Immature natural killer cell (primary cell): ENCODE data around the gene RFC2. TPM values are rescaled to one million over a fixed set of nuclear protein-coding genes. Genes with fewer than 3 reads are reported as not detected.

ENCODE experiments used
- DNase-seq, 3 donors: peaks; one replicate each; pipeline ENCODE4 v3.0.0; 2022; ENCODE audit warnings: mixed read lengths in 1 of 3
- H3K27ac Mint-ChIP-seq, 6 donors: one replicate each; pipeline ENCODE4 v1.8.0; 2020; ENCODE audit warnings: mixed read lengths in 6 of 6, mild to moderate bottlenecking in 5 of 6, inconsistent platforms in 4 of 6, moderate library complexity in 3 of 6
- H3K27me3 Mint-ChIP-seq, 3 donors: one replicate each; pipeline ENCODE4 v1.8.0; 2020 to 2021; ENCODE audit warnings: low read depth in 3 of 3, mild to moderate bottlenecking in 3 of 3, mixed read lengths in 3 of 3, moderate library complexity in 3 of 3, inconsistent platforms in 1 of 3
- H3K36me3 Mint-ChIP-seq, 3 donors: one replicate each; pipeline ENCODE4 v1.8.0; 2020; ENCODE audit warnings: mixed read lengths in 3 of 3, inconsistent platforms in 2 of 3, mild to moderate bottlenecking in 2 of 3
- H3K4me1 Mint-ChIP-seq, 2 donors: one replicate each; pipeline ENCODE4 v1.8.0; 2020; ENCODE audit warnings: inconsistent platforms in 2 of 2, mild to moderate bottlenecking in 2 of 2, mixed read lengths in 2 of 2, moderate library complexity in 1 of 2
- H3K4me3 Mint-ChIP-seq, 5 donors: one replicate each; pipeline ENCODE4 v1.8.0; 2020; ENCODE audit warnings: mild to moderate bottlenecking in 5 of 5, mixed read lengths in 5 of 5, inconsistent platforms in 3 of 5, moderate library complexity in 3 of 5
- H3K9me3 Mint-ChIP-seq, 6 donors: one replicate each; pipeline ENCODE4 v1.8.0; 2020; ENCODE audit warnings: mild to moderate bottlenecking in 6 of 6, mixed read lengths in 6 of 6, inconsistent platforms in 4 of 6, moderate library complexity in 3 of 6
- polyA plus RNA-seq, 3 donors: library from polyadenylated mRNA; unstranded; fragments of 300-500 nt; fragmentation: Illumina TruSeq; gene quantifications; one replicate each; pipeline ENCODE4 v1.2.3, GENCODE V29; 2021

The RFC2 gene
- polyA plus RNA-seq, 3 donors from 2014 or later: 48.1 to 79.5 (median 63.0) TPM

GRCh38 chr7:74181821-74182220 is 72.4 kb downstream of the RFC2 start:
- H3K27me3 Mint-ChIP-seq: peaks cover 2 to 7% (median 7%) of the 10 kb centered on the region in 3 donors
- H3K27ac Mint-ChIP-seq: peak overlapping the region in 1 of 6 donors; percentile 45
- H3K36me3 Mint-ChIP-seq: peaks cover 0 to 5% (median 0%) of the 10 kb centered on the region in 3 donors
- peak overlapping the region in 1 of 5 donors; percentile 13 for H3K4me3 Mint-ChIP-seq
- H3K4me1 Mint-ChIP-seq: peaks cover 86 to 100% of the 10 kb centered on the region in 2 donors
- no peaks in the 10 kb centered on the region for H3K9me3 Mint-ChIP-seq
- DNase-seq: no peak

Other genes starting within 250 kb of the RFC2 start
- not detected for gene ELN, start 226.2 kb downstream of the RFC2 start, polyA plus RNA-seq
- 10 to 100 TPM in 2 of 3 donors, 1 to 10 TPM in 1; 8.2 to 38.1 (median 18.8) TPM for gene LIMK1, start 170.6 kb downstream of the RFC2 start, polyA plus RNA-seq
- 100 to 1,000 TPM; 177 to 278 (median 246) TPM for gene EIF4H, start 80.0 kb downstream of the RFC2 start, polyA plus RNA-seq
- gene LAT2, start 44.4 kb downstream of the RFC2 start, polyA plus RNA-seq: 100 to 1,000 TPM; 231 to 266 (median 256) TPM
- 1 to 10 TPM in 1 of 3 donors, under 1 TPM in 1, not detected in 1; 0.51 to 1.6 TPM for gene CLIP2, start 35.0 kb upstream of the RFC2 start, polyA plus RNA-seq
- gene GTF2IRD1, start 199.5 kb upstream of the RFC2 start, polyA plus RNA-seq: not detected